ENCODE data around the gene EID2B. TPM values are rescaled to one million over a fixed set of nuclear protein-coding genes. Genes with fewer than 3 reads are reported as not detected.

The EID2B gene
- total RNA-seq, 1 donor from 2014 or later, result 1.8 TPM

GRCh38 chr19:39557811-39558623 lies 25.4 kb upstream of the EID2B start:
- TF ChIP-seq CTCF (conservative IDR thresholded peaks at IDR 0.05; ENCODE audit: low read depth, low read length), result no peak
- no peak overlapping the region for H3K4me3 ChIP-seq (ENCODE audit: low read depth, low read length)
- DNase-seq (ENCODE audit: low read depth), result no peak

- TF ChIP-seq CTCF (conservative IDR thresholded peaks at IDR 0.05; ENCODE audit: low read depth, low read length), result no peak
- no peak overlapping the region for H3K4me3 ChIP-seq (ENCODE audit: low read depth, low read length)
These were observed 23.2 kb upstream of the EID2B start for GRCh38 chr19:39555883-39556282.

GRCh38 chr19:39554701-39555311 lies 22.2 kb upstream of the EID2B start:
- no peak for DNase-seq (ENCODE audit: low read depth)
- no peak overlapping the region for H3K4me3 ChIP-seq (ENCODE audit: low read depth, low read length)
- TF ChIP-seq CTCF (conservative IDR thresholded peaks at IDR 0.05; ENCODE audit: low read depth, low read length), result no peak

More at GRCh38 chr19:39555883-39556282, 23.2 kb upstream of the EID2B start:
- DNase-seq (ENCODE audit: low read depth), result no peak

GRCh38 chr19:39553082-39553652 lies 20.5 kb upstream of the EID2B start:
- H3K4me3 ChIP-seq (ENCODE audit: low read depth, low read length), result no peak overlapping the region
- no peak for DNase-seq (ENCODE audit: low read depth)
- TF ChIP-seq CTCF (conservative IDR thresholded peaks at IDR 0.05; ENCODE audit: low read depth, low read length), result no peak

- H3K4me3 ChIP-seq (ENCODE audit: low read depth, low read length), result no peak overlapping the region
- no peak for DNase-seq (ENCODE audit: low read depth)
- no peak for TF ChIP-seq CTCF (conservative IDR thresholded peaks at IDR 0.05; ENCODE audit: low read depth, low read length)
These were observed 17.5 kb upstream of the EID2B start for GRCh38 chr19:39550197-39550596.

- DNase-seq (ENCODE audit: low read depth), result no peak
- no peak for TF ChIP-seq CTCF (conservative IDR thresholded peaks at IDR 0.05; ENCODE audit: low read depth, low read length)
- H3K4me3 ChIP-seq (ENCODE audit: low read depth, low read length), result no peak overlapping the region
These were observed 13.9 kb upstream of the EID2B start for GRCh38 chr19:39546599-39546998.
